GM10847 (cell line): Measurements from ENCODE around the gene TP73.

ENCODE experiments used
- POLR2A ChIP-seq: IDR thresholded peaks from 2 replicates; pipeline ENCODE4 v1.6.1; 2011; ENCODE audit not compliant: insufficient read length; ENCODE audit errors: extremely low read depth

TP73 gene

DNA sequence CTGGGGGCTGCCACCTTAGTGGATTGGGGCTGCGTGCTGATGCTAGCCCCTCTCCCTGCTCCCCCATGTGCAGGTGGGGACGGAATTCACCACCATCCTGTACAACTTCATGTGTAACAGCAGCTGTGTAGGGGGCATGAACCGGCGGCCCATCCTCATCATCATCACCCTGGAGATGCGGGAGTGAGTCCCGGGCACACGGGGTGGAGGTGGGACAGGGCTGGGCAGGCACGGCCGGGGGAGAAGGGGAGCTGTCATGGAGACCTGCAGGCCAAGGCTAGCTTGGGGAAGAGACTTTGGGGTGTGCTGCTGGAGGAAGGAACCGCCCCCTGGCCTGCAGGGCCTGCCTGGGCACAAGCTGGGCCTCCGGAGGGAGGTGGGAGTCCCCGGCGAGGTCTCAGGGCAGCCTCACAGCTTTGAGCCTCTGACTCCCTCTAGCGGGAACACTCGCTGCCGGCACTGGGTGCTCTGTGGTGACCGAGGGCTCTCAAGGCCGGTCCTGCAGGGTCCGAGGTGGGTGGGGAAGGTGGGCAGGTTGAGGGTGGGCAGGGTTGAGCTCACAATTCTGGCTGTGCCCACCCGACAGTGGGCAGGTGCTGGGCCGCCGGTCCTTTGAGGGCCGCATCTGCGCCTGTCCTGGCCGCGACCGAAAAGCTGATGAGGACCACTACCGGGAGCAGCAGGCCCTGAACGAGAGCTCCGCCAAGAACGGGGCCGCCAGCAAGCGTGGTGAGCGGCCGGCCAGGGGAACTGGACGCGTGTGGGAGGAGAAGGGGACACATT is 74.9 kb downstream of the TP73 start:
- no peak for TF ChIP-seq POLR2A

DNA sequence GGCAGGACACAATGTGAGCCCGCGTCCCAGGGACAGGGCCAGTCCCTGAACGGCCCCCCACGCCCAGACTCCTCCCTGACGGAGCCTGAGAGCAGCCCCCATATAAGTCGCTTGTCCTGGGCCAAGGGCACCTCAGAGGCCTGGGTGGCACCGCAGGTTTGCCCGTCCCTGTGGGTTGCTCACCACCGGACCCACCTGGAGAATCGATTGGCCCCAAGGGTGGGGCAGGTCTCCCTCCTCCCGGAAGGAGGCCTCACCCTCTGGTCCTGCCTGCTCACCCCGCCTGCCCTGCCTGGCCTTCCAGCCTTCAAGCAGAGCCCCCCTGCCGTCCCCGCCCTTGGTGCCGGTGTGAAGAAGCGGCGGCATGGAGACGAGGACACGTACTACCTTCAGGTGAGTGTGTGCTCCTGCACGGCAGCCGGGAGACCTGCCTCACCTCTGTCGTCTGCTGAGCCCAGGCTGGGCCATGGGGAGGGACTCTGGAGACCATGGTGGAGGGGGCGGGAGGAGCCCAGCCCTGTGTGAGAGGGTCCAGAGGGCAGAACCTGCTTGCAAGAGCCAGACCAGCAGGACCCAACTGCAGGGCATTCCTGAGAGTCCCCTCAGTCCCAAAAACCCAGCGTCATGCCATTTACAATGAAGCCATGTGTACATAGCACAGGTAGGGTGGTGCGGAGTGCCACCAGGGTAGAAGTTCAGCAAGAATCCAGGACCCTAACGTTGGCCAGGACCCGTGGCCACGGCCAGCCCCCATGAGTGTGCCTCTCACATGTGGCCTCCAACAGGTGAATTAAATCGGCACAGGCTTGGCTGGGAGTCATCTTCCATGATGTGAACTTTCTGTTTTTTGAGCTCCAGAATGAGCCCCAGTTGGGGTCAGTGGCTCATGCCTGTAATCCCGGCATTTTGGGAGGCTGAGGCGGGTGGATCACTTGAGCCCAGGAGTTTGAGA is 75.8 kb downstream of the TP73 start:
- TF ChIP-seq POLR2A, result no peak

DNA sequence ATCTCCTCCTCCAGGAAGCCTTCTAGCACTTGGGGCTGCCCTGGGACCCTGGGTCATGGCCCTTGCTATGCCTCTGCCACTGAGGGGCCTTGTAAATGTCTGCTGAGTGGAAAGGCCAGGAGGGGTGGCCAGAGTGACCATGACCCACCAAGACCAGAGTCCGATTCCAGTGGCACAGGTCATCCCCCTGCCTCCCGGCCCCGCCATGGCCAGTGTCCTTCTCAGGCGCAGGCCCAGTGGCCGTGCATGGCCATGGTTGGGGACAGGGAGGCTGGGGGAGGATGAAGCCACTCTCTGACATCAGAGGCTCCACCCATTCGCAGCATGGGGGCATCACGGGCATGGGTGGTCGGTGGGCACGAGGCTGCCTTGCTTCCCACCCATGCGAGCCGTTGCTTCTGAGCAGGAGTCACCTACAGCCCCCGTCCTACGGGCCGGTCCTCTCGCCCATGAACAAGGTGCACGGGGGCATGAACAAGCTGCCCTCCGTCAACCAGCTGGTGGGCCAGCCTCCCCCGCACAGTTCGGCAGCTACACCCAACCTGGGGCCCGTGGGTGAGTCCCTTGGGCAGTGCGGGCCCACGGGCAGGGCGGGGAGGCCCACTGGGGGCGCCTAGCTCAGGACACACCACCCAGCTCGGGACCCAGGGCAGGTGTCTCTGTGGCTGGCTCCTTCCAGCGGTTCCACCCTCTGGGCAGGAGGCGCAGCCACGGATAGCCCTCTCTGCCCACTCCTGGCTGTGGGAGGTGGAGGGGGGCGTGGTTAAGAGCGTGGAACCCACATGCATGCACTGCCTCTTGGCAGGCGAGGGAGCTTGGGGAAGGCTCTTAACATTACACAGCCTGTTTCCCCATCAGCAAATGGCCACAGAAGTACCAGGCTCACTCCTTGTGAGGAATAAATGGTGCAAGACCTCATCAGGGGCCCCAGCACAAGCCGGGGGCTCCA is 77.6 kb downstream of the TP73 start:
- TF ChIP-seq POLR2A, result no peak

DNA sequence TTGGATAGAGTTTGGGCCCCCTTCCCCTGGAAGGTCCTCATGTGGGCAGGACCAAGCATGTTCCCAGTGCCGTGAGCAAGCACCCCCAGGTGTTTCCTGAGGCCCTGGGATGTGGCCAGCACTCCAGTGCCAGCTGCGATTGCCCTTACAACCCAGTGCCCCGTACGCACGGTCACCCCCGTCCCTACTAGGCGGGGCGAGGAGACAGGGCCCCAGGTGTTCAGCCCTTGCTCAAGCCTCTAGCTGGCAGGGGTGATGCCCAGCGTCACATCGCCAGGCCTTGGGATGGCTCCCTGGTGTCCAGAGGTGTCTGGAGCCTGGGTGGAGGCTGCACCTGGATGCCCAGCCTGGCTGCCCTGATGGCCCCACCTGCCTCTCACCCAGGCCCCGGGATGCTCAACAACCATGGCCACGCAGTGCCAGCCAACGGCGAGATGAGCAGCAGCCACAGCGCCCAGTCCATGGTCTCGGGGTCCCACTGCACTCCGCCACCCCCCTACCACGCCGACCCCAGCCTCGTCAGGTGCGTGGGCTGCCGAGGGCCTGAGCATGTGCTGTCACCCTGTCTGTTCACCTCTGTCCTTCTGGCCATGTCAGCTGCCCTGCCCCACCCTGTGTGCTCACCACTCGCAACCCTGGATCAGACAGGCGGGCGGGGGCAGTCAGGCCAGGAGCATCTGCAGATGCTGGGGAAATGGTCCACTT is 78.4 kb downstream of the TP73 start:
- TF ChIP-seq POLR2A, result no peak

DNA sequence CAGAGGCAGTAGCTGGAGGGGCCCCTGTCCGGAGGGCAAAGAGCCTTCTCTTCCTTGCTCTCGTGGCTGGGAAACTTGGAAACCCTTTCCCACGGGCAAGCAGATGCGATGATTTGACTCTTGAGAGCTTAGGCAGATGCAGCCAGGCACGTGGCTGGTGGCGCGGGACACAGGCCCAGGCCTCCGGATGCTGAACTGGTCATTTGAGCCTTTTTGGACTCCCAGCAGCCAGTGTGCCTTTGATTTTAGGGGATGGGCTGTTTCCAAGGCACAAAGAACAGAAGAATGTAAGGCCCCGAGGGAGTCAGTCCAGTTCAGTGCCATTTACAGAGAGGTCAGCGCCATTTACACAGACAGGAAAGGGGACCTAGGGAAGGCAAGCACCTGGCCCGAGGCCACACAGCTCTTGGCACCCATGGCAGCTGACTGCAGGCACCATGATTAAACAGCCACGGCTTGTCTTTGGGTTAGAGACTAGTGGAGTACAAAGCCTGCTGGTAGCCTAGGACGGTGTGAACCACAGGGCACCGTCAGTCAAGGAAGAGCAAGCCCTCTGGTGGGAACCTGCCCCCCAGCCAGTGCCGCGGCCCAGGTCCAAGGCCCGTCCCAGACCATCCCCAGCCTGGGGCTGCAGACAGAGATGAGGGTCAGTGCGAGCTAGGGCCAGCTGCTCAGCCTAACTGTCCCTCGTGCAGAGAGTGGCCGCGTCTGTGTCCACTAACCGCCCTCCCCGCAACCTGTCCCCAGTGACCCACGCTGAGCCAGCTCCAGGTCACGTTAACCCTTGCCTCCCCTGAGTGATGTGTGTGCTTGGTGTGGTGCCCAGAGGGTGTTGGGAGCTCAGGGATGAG is 79.5 kb downstream of the TP73 start:
- TF ChIP-seq POLR2A, result no peak

DNA sequence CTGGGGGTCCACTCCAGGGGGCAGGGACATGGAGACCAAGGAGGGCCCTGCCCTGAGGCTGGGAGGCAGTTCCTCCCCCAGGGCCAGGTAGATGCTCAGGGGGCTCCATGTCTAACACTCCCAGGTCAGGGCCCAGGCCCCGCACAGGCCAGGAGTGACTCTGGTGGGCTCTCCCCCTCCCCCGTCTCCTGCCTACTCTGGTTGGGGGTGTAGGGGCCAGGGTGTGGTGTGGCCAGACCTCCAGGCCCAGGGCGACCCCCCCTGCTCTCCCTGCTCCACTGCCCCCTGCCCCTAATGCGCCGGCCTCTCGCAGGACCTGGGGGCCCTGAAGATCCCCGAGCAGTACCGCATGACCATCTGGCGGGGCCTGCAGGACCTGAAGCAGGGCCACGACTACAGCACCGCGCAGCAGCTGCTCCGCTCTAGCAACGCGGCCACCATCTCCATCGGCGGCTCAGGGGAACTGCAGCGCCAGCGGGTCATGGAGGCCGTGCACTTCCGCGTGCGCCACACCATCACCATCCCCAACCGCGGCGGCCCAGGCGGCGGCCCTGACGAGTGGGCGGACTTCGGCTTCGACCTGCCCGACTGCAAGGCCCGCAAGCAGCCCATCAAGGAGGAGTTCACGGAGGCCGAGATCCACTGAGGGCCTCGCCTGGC is 80.2 kb downstream of the TP73 start:
- no peak for TF ChIP-seq POLR2A

DNA sequence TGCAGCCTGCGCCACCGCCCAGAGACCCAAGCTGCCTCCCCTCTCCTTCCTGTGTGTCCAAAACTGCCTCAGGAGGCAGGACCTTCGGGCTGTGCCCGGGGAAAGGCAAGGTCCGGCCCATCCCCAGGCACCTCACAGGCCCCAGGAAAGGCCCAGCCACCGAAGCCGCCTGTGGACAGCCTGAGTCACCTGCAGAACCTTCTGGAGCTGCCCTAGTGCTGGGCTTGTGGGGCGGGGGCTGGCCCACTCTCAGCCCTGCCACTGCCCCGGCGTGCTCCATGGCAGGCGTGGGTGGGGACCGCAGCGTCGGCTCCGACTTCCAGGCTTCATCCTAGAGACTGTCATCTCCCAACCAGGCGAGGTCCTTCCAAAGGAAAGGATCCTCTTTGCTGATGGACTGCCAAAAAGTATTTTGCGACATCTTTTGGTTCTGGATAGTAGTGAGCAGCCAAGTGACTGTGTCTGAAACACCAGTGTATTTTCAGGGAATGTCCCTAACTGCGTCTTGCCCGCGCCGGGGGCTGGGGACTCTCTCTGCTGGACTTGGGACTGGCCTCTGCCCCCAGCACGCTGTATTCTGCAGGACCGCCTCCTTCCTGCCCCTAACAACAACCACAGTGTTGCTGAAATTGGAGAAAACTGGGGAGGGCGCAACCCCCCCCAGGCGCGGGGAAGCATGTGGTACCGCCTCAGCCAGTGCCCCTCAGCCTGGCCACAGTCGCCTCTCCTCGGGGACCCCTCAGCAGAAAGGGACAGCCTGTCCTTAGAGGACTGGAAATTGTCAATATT is 81.0 kb downstream of the TP73 start:
- no peak for TF ChIP-seq POLR2A

DNA sequence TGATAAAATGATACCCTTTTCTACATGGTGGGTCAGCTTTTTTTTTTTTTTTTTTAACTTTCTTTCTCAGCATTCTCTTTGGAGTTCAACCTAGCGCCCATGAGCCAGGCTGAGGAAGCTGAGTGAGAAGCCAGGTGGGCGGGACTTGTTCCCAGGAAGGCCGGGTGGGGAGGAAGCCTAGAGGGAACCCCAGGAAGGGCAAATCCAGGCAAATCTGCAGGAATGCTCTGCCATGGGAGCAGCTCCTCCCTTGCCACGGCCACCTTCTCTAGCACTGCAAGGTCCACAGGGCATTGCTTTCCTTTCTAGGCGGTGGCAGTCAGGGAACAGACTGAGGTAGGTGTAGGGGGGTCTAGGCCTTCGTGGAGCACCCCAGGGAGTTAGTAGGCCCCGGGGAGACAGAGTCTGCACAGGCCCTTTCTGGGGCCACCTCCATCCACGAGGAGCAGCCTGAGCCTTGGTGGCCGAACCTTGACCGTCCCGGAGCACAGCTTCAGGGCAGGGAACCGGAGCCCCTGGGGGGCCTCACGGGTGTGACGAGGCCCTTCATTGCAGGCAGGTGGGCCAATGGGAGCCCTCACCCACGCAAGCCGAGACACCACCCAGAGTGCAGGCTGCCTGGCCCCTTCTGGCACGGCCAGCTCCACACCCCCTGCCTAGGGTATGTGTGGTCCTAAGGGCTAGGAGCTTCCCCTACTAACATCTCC is 81.7 kb downstream of the TP73 start:
- TF ChIP-seq POLR2A, result no peak

DNA sequence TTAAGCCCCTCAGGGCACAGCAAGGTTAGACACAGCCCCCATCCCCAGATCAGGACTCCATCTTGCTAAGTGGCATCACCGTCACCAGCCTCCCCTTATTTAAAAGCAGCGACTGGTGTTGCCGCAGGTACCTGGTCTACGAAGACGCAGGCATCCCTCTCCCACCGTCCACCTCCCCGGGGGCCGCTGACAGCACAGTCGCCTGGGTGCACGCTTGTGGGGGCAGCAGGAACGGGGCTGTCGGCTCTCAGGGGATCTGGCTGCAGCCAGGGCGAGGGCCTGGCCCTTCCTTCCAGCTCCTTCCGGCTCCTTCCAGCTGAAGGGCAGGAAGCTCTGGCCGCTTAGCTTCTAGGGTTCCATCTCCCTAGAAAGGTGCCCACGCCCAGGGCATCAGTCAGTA is 82.3 kb downstream of the TP73 start:
- no peak for TF ChIP-seq POLR2A

DNA sequence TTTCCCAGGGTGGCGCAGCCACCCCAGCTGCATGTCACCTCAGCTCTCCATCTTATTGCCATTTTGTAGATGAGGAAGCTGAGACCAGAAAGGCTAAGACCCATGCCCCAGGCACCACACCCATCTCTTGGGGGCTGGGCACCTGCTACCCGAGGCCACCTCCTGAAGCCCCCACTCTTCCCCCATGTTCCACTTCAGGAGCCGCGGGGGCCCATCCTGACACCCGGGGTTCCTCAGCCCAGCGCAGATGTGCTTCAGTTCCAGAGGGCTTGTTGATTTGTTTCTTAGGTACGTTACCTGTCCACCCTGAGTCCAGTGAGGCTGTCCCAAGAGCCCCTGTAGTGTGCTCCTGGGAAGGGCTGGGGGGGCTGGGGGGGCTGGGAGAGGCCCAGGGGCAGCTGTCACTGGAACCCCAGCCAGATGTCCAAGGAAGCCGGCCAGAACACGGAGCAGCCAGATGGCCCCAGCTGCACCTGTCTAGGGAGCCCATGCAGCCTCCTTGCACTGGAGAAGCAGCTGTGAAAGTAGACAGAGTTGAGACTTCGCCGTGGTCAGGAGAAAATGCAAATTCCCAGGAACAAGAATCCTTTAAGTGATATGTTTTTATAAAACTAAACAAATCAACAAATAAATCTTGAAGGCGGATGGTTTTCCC is 82.8 kb downstream of the TP73 start:
- no peak for TF ChIP-seq POLR2A

DNA sequence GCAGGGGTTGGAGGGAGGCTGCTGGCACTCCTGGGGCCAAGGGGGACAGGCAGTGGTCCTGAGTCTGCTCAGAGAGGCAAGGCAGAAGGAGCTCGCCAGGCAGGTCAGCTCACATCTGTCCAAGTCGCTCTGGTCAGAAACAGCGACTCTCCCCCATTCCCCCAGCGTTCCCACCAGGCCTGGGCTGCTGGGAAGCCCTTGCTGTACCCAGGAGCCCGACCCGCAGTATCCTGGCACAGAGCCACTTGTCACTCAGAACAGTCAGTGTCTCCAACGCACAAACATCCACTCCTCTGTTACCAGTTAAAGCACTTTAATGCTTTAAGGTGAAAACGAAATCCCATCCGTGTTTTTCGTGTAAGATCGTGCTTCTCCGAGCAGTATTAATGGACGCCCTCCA is 83.4 kb downstream of the TP73 start:
- no peak for TF ChIP-seq POLR2A

DNA sequence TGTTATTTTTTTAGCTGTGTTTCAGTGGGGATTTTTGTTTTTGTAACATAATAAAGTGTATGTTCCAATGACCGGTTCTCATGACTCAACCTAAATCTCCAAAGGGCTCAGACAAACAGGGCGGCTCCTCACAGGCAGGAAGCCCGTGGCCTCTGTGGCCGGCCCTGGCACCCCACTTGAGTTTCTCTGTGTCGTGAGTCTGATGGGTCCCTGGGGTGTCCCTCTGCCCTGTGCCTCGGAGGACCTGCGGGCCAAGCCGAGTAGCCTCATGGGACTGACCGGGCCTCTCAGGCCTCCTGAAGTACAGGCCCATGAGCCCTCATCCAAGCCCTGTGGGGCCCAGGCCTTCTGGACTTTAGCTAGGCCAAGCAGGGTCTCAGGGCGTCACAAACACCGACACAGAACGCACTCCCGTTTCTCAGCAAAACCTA is 83.8 kb downstream of the TP73 start:
- TF ChIP-seq POLR2A, result no peak
